B cell (primary cell): ENCODE measurements around the gene DLG2. TPM values are rescaled to one million over a fixed set of nuclear protein-coding genes. Genes with fewer than 3 reads are reported as not detected.

Experiments used
- ATAC-seq: fragments of 200-7000 bp; cut with Tn5 transposase; one replicate; pipeline ENCODE4 v1.10.0; 2021; ENCODE audit warnings: low read depth, mild to moderate bottlenecking, moderate number of reproducible peaks, moderate library complexity
- CTCF ChIA-PET: fragments of 350-600 bp; sonication (Branson Sonifier 250); formaldehyde crosslinking; loops from one replicate; lab custom pipeline; 2021; ENCODE audit warnings: antibody characterized with exemption, inconsistent platforms; lab: Charles Lee
- POLR2A ChIA-PET: fragments of 350-600 bp; sonication (Branson Sonifier 250); formaldehyde crosslinking; loops from one replicate; lab custom pipeline; 2021; ENCODE audit warnings: antibody characterized with exemption; lab: Charles Lee
- DNase-seq: peaks from one replicate; pipeline ENCODE4 v3.0.0; 2013
- H2AFZ ChIP-seq: 2 replicates; pipeline ENCODE4 v1.6.1; 2012; ENCODE audit warnings: mild to moderate bottlenecking, low read depth, low read length; ENCODE audit not compliant: insufficient read depth, poor library complexity, severe bottlenecking
- H3K27ac ChIP-seq, 2 donors: 1 replicate in 1 of 2; 2 replicates in 1 of 2; pipeline ENCODE4 v1.5.1; 2012 to 2013; ENCODE audit warnings: low read length in 2 of 2, mild to moderate bottlenecking in 2 of 2, moderate library complexity in 1 of 2
- H3K27me3 ChIP-seq, 4 experiments: fragments of 200-600 bp in 1 of 4; sonication (generic) in 1 of 4; replicated peaks in 1 of 4; 1 replicate in 2 of 4; 2 replicates in 2 of 4; pipeline versions ENCODE4 v1.6.1 to v1.7.0; 2013 to 2016; ENCODE audit warnings: low read length in 3 of 4, mild to moderate bottlenecking in 2 of 4, mixed read lengths in 1 of 4, moderate library complexity in 1 of 4; ENCODE audit not compliant: insufficient read depth in 4 of 4, control insufficient read depth in 3 of 4; ENCODE audit errors: control extremely low read depth in 1 of 4
- H3K36me3 ChIP-seq, 2 experiments: replicated peaks in 1 of 2; 1 replicate in 1 of 2; 2 replicates in 1 of 2; pipeline versions ENCODE4 v1.6.1 to v1.7.1; 2013; ENCODE audit warnings: low read length in 1 of 2; ENCODE audit not compliant: insufficient read depth in 2 of 2, control insufficient read depth in 1 of 2; ENCODE audit errors: control extremely low read depth in 1 of 2, extremely low read depth in 1 of 2
- H3K4me1 ChIP-seq, 2 donors: fragments of 200-600 bp in 1 of 2; sonication (generic) in 1 of 2; 1 replicate in 1 of 2; 2 replicates in 1 of 2; pipeline versions ENCODE4 v1.5.1 to v1.6.1; 2013 to 2017; ENCODE audit warnings: low read length in 2 of 2; ENCODE audit not compliant: control insufficient read depth in 2 of 2, insufficient read depth in 2 of 2
- H3K4me2 ChIP-seq: replicated peaks from 2 replicates; pipeline ENCODE3; 2012; ENCODE audit warnings: mild to moderate bottlenecking, low read depth, low read length; ENCODE audit not compliant: poor library complexity, severe bottlenecking
- H3K4me3 ChIP-seq, 5 experiments: fragments of 200-600 bp in 1 of 5; sonication (generic) in 1 of 5; 1 replicate in 3 of 5; 2 replicates in 2 of 5; pipeline versions ENCODE4 v1.5.1 to v1.7.0; 2011 to 2016; ENCODE audit warnings: low read length in 4 of 5, mild to moderate bottlenecking in 4 of 5, low read depth in 2 of 5, control low read depth in 1 of 5, moderate library complexity in 1 of 5; ENCODE audit not compliant: insufficient read depth in 1 of 5; ENCODE audit errors: control extremely low read depth in 1 of 5, extremely low read depth in 1 of 5
- H3K79me2 ChIP-seq: fragments of 200-600 bp; sonication (generic); one replicate; pipeline ENCODE4 v1.6.0; 2016; ENCODE audit warnings: low read length; ENCODE audit not compliant: control insufficient read depth, insufficient read depth
- H3K9ac ChIP-seq: fragments of 200-600 bp; sonication (generic); 2 replicates; pipeline ENCODE4 v1.6.1; 2017; ENCODE audit warnings: mild to moderate bottlenecking, low read length, moderate library complexity
- H3K9me3 ChIP-seq, 3 donors: one replicate each; pipeline versions ENCODE4 v1.6.1 to v1.7.1; 2013; ENCODE audit warnings: low read length in 2 of 3; ENCODE audit not compliant: control insufficient read depth in 2 of 3, insufficient read depth in 1 of 3; ENCODE audit errors: control extremely low read depth in 1 of 3
- H4K20me1 ChIP-seq: 2 replicates; pipeline ENCODE4 v1.6.0; 2012; ENCODE audit warnings: mild to moderate bottlenecking, low read length; ENCODE audit not compliant: insufficient read depth, control insufficient read depth, poor library complexity, severe bottlenecking
- H3K27ac Mint-ChIP-seq: one replicate; pipeline ENCODE4 v1.8.0; 2021; ENCODE audit warnings: mixed read lengths
- H3K27me3 Mint-ChIP-seq: one replicate; pipeline ENCODE4 v1.8.0; 2021; ENCODE audit warnings: mixed read lengths
- H3K4me1 Mint-ChIP-seq: one replicate; pipeline ENCODE4 v1.8.0; 2021; ENCODE audit warnings: mixed read lengths
- H3K4me3 Mint-ChIP-seq: one replicate; pipeline ENCODE4 v1.8.0; 2021; ENCODE audit warnings: mixed read lengths
- H3K9me3 Mint-ChIP-seq: one replicate; pipeline ENCODE4 v1.8.0; 2022; ENCODE audit warnings: mixed read lengths; ENCODE audit not compliant: insufficient read depth
- EZH2 ChIP-seq: IDR thresholded peaks from 2 replicates; pipeline ENCODE4 v1.6.1; 2012; ENCODE audit warnings: borderline replicate concordance, low read depth, mild to moderate bottlenecking, moderate library complexity, low read length; ENCODE audit not compliant: insufficient read depth, poor library complexity, severe bottlenecking
- WGBS: methylation state at CpG from one replicate; pipeline ENCODE4 v1.1.5; 2013; ENCODE audit warnings: missing lambda C conversion rate; ENCODE audit not compliant: insufficient coverage; 5-methylcytosine and 5-hydroxymethylcytosine counted together
- intact Hi-C: fragments of 100-400 bp; cut with micrococcal nuclease; formaldehyde crosslinking; loops from one replicate; pipeline ENCODE4 v1.10.0; 2022
- polyA plus RNA-seq: library from polyadenylated mRNA; depleted of rRNA; stranded (reverse); fragments of >200 nt; gene quantifications from 2 replicates; pipeline ENCODE4 v1.2.3, GENCODE V29; 2012
- total RNA-seq, 2 donors: library from RNA; stranded (reverse); fragments of 120-200 nt in 1 of 2; gene quantifications; 1 replicate in 1 of 2; 2 replicates in 1 of 2; pipeline versions ENCODE4 v1.2.3 to v1.2.4, GENCODE V29; 2013 to 2022
- TF ChIP-seq, protein P1 (sequence below): fragments of 200-600 bp; IDR thresholded peaks from one replicate; pipeline ENCODE4 v1.8.0; 2022; ENCODE audit warnings: antibody characterized with exemption, mild to moderate bottlenecking

The DLG2 gene
- total and polyA plus RNA-seq, 2 donors (not counting 1 experiment from before 2014, with no cell fraction given) = 0.54 to 5.4 TPM

DNA sequence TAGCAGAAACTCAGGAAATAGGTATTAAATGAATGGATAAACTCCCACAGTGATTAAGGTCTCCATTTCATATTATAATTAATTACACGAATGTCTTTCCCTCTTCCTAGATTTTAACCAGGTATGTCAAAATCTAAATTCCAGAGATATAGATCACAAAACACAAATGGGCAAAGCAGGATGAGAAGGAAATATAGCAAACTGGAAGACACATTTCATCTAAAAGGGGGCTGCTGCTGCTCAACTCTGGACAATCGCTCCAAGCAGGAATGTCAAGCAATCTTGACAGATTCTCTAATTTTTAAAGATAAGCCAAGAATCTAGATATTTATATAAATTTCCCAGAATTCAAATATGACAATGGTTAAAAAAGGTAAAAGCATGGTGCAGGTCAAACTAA, 1786.8 kb downstream of the DLG2 start:
- H3K4me1 ChIP-seq = no peaks in the 10 kb centered on the region
- no peaks in the 10 kb centered on the region for H3K9me3 ChIP-seq
- POLR2A ChIA-PET = no interaction called here
- no CpG with 5 or more reads among the region's 2 CpGs for WGBS
- no peaks in the 10 kb centered on the region for H3K36me3 ChIP-seq
- peaks cover 0 to 3% (median 0%) of the 10 kb centered on the region in 4 experiments for H3K27me3 ChIP-seq
- H3K4me2 ChIP-seq = no peak overlapping the region
- Mint-ChIP-seq H3K27me3 (peaks cover 20% of the 10 kb centered on the region), H3K4me1 (no peaks in the 10 kb centered on the region), H3K4me3 (no peak overlapping the region), H3K27ac (no peak overlapping the region), H3K9me3 (no peaks in the 10 kb centered on the region)
- H4K20me1 ChIP-seq = no peaks in the 10 kb centered on the region
- no peaks in the 10 kb centered on the region for H3K79me2 ChIP-seq
- intact Hi-C loops = no loop called here
- DNase-seq (no peak), ATAC-seq (no peak)
- no peak for TF ChIP-seq EZH2
- TF ChIP-seq, protein P1, sequence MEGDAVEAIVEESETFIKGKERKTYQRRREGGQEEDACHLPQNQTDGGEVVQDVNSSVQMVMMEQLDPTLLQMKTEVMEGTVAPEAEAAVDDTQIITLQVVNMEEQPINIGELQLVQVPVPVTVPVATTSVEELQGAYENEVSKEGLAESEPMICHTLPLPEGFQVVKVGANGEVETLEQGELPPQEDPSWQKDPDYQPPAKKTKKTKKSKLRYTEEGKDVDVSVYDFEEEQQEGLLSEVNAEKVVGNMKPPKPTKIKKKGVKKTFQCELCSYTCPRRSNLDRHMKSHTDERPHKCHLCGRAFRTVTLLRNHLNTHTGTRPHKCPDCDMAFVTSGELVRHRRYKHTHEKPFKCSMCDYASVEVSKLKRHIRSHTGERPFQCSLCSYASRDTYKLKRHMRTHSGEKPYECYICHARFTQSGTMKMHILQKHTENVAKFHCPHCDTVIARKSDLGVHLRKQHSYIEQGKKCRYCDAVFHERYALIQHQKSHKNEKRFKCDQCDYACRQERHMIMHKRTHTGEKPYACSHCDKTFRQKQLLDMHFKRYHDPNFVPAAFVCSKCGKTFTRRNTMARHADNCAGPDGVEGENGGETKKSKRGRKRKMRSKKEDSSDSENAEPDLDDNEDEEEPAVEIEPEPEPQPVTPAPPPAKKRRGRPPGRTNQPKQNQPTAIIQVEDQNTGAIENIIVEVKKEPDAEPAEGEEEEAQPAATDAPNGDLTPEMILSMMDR = no peak
- H3K9ac ChIP-seq = no peak overlapping the region
- no peak overlapping the region for H3K27ac ChIP-seq
- no peak overlapping the region for H2AFZ ChIP-seq
- no peak overlapping the region for H3K4me3 ChIP-seq
- CTCF ChIA-PET = no interaction called here

GRCh38 chr11:83836883-83837654, 1790.1 kb downstream of the DLG2 start:
- ChIA-PET CTCF (interaction anchor here (0.8 to 2.0 kb wide), 5 partner anchors 9 to 721 kb away, joined by 3 to 8 read pairs (median 4); no protein-coding TSS in a partner anchor), POLR2A (no interaction called here)
- H3K79me2 ChIP-seq = no peaks in the 10 kb centered on the region
- Mint-ChIP-seq H3K27me3 (peaks cover 12% of the 10 kb centered on the region), H3K4me1 (no peaks in the 10 kb centered on the region), H3K4me3 (no peak overlapping the region), H3K9me3 (no peaks in the 10 kb centered on the region), H3K27ac (no peak overlapping the region)
- H3K27me3 ChIP-seq = peaks cover 0 to 3% (median 0%) of the 10 kb centered on the region in 4 experiments
- H3K4me2 ChIP-seq = no peak overlapping the region
- intact Hi-C loops = no loop called here
- no peak overlapping the region for H3K4me3 ChIP-seq
- no peaks in the 10 kb centered on the region for H3K36me3 ChIP-seq
- no peak overlapping the region for H3K9ac ChIP-seq
- H3K27ac ChIP-seq = no peak overlapping the region
- WGBS = 73% methylated on average over 4 of the region's 10 CpGs
- DNase-seq (peak; percentile 13), ATAC-seq (no peak)
- no peaks in the 10 kb centered on the region for H4K20me1 ChIP-seq
- H3K4me1 ChIP-seq = no peaks in the 10 kb centered on the region
- no peak for TF ChIP-seq EZH2
- TF ChIP-seq, protein P1 = peak; percentile 36
- H2AFZ ChIP-seq = no peak overlapping the region
- H3K9me3 ChIP-seq = no peaks in the 10 kb centered on the region
